GM13977 (cell line): ENCODE results near the gene GPER1.

Experiments used
- DNase-seq: peaks from one replicate; pipeline ENCODE4 v3.0.0; 2012; ENCODE audit warnings: low spot score
- CTCF ChIP-seq: IDR thresholded peaks from 2 replicates; pipeline ENCODE4 v1.5.1; 2012; ENCODE audit warnings: mild to moderate bottlenecking, control low read depth; ENCODE audit not compliant: insufficient read depth; ENCODE audit errors: extremely low read depth, missing control alignments
- in situ Hi-C: fragments of 300-500 bp; cut with MboI; formaldehyde crosslinking; loops from one replicate; pipeline ENCODE4 v1.12.0; 2022; ENCODE audit warnings: low sequenced_read_pairs, low pct_unique_long_range_greater_than_20kb, mixed read lengths, inconsistent platforms; ENCODE audit not compliant: unreplicated experiment

Gene GPER1

DNA sequence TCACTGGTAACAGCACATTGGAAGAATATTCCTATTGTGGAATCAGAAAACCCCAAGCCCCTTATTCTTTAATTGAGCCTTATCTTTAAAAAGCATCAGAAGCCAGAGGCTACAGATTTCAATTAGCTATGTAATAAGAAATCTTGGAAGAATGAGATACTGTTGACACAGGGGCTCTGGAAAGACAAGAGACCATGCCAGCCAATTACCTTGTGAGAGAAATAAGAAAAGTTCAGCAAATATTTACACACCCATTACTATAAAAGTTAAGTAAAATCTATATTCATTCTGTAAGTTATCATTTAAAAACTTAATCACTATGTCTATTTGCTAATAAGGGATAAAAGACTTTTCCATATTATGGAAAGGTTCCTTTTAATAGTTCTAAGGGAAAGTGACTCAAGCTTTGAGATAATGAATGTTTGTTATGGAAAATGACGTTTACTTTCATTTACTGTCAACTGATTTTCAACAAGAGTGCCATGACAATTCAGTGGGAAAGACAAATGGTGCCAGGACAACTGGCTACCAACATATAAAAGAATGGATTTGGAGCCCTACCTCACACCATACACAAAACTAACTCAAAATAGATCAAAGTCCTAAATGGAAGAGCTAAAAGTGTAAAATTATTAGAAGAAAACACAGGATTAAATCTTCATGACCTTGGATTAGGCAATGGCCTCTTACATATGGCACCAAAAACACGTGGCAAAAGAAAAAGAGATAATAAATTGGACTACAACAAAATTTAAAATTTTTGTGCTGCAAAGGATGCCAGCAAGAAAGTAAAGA, 43.8 kb downstream of the GPER1 start:
- in situ Hi-C loops = loop anchor here (10.0 kb wide), 1 partner anchor 47 kb away; the partner anchor contains the start of gene GPER1
- no peak for DNase-seq
- TF ChIP-seq CTCF = no peak

GRCh38 chr7:1134951-1135350, 47.0 kb downstream of the GPER1 start:
- in situ Hi-C loops = loop anchor here (10.0 kb wide), 1 partner anchor 50 kb away; the partner anchor contains the start of gene GPER1
- no peak for TF ChIP-seq CTCF
- DNase-seq = no peak

- no peak for TF ChIP-seq CTCF
- no peak for DNase-seq
- in situ Hi-C loops = loop anchor here (10.0 kb wide), 1 partner anchor 52 kb away; the partner anchor contains the start of gene GPER1
Observed at GRCh38 chr7:1136841-1137516, 49.1 kb downstream of the GPER1 start.

DNA sequence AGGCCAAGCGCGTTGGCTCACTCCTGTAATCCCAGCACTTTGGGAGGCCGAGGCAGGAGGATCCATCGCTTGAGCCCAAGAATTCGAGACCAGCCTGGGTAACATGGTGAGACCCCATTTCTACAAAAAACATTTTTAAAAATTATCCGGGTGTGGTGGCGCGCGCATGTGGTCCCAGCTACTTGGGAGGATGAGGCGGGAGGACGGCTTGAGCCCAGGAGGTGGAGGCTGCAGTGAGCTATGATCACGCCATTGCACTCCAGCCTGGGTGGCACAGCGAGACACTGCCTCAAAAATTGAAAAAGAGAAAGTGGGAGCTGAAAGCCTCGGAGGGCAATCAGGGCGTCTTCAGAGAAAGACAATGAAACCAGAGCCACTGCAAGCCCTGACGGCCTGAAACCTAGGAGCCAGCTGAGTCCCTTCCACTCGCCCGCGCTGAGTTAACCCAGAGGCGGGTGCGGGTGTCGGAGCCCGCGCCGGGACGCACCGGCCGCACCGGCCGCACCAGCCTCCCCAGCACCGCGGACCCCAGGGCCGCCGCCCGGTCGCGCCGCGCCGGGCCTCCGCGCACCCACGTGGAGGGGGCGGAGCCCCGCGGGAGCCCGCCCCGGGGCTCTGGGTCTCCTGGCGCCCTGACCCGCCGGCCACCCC, 49.7 kb downstream of the GPER1 start:
- no peak for DNase-seq
- TF ChIP-seq CTCF = no peak
- in situ Hi-C loops = loop anchor here (10.0 kb wide), 1 partner anchor 53 kb away; the partner anchor contains the start of gene GPER1

GRCh38 chr7:1140476-1141104, 52.7 kb downstream of the GPER1 start:
- no peak for TF ChIP-seq CTCF
- in situ Hi-C loops = no loop called here
- no peak for DNase-seq

DNA sequence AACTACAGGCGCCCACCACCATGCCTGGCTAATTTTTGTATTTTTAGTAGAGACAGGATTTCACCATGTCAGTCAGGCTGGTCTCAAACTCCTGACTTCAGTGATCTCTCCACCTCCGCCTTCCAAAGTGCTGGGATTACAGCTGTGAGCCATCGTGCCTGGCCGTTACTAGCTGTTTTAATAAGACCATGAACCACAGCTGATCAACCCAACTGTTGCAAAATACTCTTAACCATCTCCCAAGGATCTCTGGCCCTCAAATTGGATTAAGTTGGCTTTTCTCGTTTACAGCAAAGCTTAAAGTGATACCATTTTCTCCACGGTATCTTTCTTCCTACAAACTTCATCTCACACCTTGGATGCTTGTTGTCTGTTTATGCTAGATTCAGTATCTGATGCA, 53.7 kb downstream of the GPER1 start:
- no peak for DNase-seq
- no peak for TF ChIP-seq CTCF
- in situ Hi-C loops = no loop called here
